Prostate gland (tissue), 2 donors: ENCODE results near the gene IFNLR1. TPM values are rescaled to one million over a fixed set of nuclear protein-coding genes. Genes with fewer than 3 reads are reported as not detected.
A peak's percentile ranks its signal among the peaks of the same experiment; 100 is the strongest.

Experiments used
- DNase-seq: peaks from one replicate; pipeline ENCODE4 v3.0.0-alpha.2; 2019; ENCODE audit warnings: low spot score
- H3K27ac ChIP-seq, 2 donors: fragments of 200-600 bp; sonication (generic); 2 replicates each; pipeline ENCODE4 v1.5.1; 2017 to 2019
- H3K27me3 ChIP-seq: fragments of 200-600 bp; sonication (generic); replicated peaks from 2 replicates; pipeline ENCODE4 v1.5.1; 2019; ENCODE audit not compliant: insufficient read depth
- H3K36me3 ChIP-seq, 2 donors: fragments of 200-600 bp; sonication (generic); 1 replicate in 1 of 2; 2 replicates in 1 of 2; pipeline versions ENCODE4 v1.5.1 to v1.8.1; 2017 to 2019
- H3K4me1 ChIP-seq: fragments of 200-600 bp; sonication (generic); replicated peaks from 2 replicates; pipeline ENCODE4 v1.5.1; 2019
- H3K4me3 ChIP-seq, 2 donors: fragments of 200-600 bp; sonication (generic); 2 replicates each; pipeline ENCODE4 v1.5.1; 2017 to 2019
- H3K9me3 ChIP-seq: fragments of 200-600 bp; sonication (generic); 2 replicates; pipeline ENCODE4 v1.5.1; 2017
- POLR2A ChIP-seq: fragments of 450-650 bp; IDR thresholded peaks from one replicate; pipeline ENCODE4 v1.6.1; 2016; ENCODE audit warnings: antibody characterized with exemption, mild to moderate bottlenecking
- POLR2AphosphoS5 ChIP-seq: sonication (generic); formaldehyde crosslinking; IDR thresholded peaks from one replicate; pipeline ENCODE4 v1.6.1; 2017; ENCODE audit warnings: antibody characterized with exemption
- WGBS: methylation state at CpG from one replicate; pipeline ENCODE4 v1.1.5; 2018; 5-methylcytosine and 5-hydroxymethylcytosine counted together
- intact Hi-C: fragments of 100-400 bp; cut with DNase I; formaldehyde crosslinking; loops from one replicate; pipeline ENCODE4 v1.14.2; 2022
- total RNA-seq, 2 donors: library from RNA; depleted of rRNA; stranded (reverse); fragments of >200 nt; gene quantifications; one replicate each; pipeline ENCODE4 v1.1.0, GENCODE V29; 2016
- TF ChIP-seq, protein P1 (sequence below), 4 experiments: fragments of 200-600 bp in 2 of 4; fragments of 450-650 bp in 2 of 4; sonication (generic) in 2 of 4; IDR thresholded peaks; 1 replicate in 3 of 4; 2 replicates in 1 of 4; pipeline ENCODE4 v1.5.1; 2016 to 2019; ENCODE audit warnings: antibody characterized with exemption in 4 of 4, mild to moderate bottlenecking in 2 of 4, moderate library complexity in 2 of 4

IFNLR1 gene
- total RNA-seq, 2 donors from 2014 or later: 6.6 to 9.2 TPM

DNA sequence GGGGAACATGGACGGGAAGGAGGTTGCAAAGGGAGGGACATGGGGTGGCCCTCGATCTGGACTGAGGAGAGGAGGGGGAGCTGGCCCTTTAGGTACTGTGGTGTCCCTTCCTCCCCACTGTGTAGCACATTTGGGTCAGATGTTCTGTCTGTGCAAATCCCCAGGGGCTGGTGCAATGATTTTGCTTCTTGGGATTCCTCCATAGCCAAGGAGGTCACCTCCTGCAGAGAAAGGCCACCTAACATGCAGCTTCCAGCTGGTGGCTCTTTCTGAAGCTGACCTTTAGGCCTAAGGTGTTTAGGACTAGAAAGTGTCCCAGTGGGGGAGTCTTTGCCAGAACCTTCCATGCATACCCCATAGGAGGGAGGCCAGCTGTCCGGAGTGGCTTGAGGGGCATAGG, 66.1 kb downstream of the IFNLR1 start:
- Histone ChIP-seq H3K36me3 (no peaks in the 10 kb centered on the region), H3K4me3 (no peak overlapping the region), H3K27ac (no peak overlapping the region), H3K9me3 (no peaks in the 10 kb centered on the region), H3K27me3 (no peaks in the 10 kb centered on the region), H3K4me1 (peaks cover 12% of the 10 kb centered on the region)
- no peak for DNase-seq
- intact Hi-C loops: no loop called here
- WGBS: 79% methylated on average over 3 of the region's 3 CpGs
- TF ChIP-seq, protein P1, sequence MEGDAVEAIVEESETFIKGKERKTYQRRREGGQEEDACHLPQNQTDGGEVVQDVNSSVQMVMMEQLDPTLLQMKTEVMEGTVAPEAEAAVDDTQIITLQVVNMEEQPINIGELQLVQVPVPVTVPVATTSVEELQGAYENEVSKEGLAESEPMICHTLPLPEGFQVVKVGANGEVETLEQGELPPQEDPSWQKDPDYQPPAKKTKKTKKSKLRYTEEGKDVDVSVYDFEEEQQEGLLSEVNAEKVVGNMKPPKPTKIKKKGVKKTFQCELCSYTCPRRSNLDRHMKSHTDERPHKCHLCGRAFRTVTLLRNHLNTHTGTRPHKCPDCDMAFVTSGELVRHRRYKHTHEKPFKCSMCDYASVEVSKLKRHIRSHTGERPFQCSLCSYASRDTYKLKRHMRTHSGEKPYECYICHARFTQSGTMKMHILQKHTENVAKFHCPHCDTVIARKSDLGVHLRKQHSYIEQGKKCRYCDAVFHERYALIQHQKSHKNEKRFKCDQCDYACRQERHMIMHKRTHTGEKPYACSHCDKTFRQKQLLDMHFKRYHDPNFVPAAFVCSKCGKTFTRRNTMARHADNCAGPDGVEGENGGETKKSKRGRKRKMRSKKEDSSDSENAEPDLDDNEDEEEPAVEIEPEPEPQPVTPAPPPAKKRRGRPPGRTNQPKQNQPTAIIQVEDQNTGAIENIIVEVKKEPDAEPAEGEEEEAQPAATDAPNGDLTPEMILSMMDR (IDR thresholded peaks at IDR 0.05): no peak
- TF ChIP-seq POLR2A (no peak), POLR2AphosphoS5 (no peak)

DNA sequence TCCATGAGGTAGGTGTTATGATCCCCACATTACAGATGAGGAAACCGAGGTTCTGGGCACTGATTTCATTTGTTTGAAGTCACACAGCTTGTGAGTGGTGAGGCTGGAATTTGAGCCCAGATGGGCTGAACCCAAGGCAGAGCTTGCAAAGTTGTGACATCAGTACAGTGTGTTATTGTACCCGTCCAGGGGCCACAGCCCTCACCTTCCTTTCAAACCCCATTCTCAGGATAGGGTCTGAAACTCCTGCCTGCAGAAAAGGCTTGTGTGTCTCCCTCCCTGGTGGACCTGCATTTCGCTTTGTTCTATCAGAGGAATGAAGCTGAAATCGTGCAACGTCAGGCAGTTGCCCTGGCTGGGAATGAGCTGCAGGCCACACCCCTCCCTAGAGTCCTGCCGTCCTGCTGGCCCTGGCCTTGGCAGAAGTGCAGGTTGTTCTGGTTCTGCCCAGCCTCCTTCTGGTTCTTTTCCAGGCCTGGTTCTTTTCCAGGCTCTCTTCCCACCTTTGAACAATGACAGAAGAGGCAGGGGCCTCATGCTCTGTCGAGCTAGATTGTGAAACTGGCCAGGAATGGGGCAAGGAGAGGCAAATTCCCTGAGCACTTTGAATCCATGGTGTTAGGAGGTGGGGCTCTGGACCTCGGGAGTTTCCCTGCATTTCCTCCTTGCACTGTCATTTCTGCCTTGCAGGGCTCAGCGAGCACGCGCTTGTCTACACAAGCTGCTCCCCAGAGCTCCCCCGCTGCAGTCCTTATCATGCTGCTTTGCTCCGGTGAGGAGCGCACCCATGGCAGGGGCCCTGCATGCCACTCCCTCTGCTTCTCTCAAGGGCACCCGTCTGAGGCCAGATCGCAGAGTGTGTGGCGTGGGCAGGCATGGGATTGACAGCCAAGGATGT, 67.0 kb downstream of the IFNLR1 start:
- Histone ChIP-seq H3K4me1 (peaks cover 12% of the 10 kb centered on the region), H3K36me3 (no peaks in the 10 kb centered on the region), H3K27ac (peak overlapping the region; percentile 8 to 26), H3K9me3 (no peaks in the 10 kb centered on the region), H3K27me3 (no peaks in the 10 kb centered on the region), H3K4me3 (no peak overlapping the region)
- intact Hi-C loops: no loop called here
- WGBS: 28% methylated on average over 17 of the region's 17 CpGs
- TF ChIP-seq, protein P1 (IDR thresholded peaks at IDR 0.05): no peak
- TF ChIP-seq POLR2AphosphoS5: peak; percentile 72
- peak; percentile 66 for DNase-seq

DNA sequence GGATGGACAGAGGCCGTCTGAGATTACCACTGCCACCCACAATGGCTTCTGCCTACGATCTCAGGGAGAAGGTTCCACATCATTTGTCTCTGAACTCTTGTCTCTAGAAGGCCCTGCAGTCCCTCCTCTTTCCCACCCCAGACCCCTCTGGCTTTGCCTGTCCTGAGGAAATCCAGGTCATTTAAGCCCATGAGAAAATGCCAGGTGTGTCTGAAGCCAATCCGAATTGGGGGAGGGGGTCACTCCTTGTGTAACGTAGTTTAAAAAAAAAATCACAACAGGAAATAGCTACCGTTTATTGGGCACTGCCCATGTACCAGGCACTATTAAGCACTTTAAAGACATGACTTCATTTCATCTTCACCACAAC, 67.6 kb downstream of the IFNLR1 start:
- intact Hi-C loops: no loop called here
- TF ChIP-seq, protein P1 (IDR thresholded peaks at IDR 0.05): no peak
- TF ChIP-seq POLR2AphosphoS5 (no peak), POLR2A (no peak)
- no peaks in the 10 kb centered on the region for H3K36me3 ChIP-seq
- H3K27ac ChIP-seq: peak overlapping the region; percentile 8 to 26
- H3K9me3 ChIP-seq: no peaks in the 10 kb centered on the region
- 71% methylated on average over 5 of the region's 5 CpGs for WGBS
- DNase-seq: no peak
- H3K4me1 ChIP-seq: peaks cover 12% of the 10 kb centered on the region
- no peaks in the 10 kb centered on the region for H3K27me3 ChIP-seq
- H3K4me3 ChIP-seq: no peak overlapping the region

DNA sequence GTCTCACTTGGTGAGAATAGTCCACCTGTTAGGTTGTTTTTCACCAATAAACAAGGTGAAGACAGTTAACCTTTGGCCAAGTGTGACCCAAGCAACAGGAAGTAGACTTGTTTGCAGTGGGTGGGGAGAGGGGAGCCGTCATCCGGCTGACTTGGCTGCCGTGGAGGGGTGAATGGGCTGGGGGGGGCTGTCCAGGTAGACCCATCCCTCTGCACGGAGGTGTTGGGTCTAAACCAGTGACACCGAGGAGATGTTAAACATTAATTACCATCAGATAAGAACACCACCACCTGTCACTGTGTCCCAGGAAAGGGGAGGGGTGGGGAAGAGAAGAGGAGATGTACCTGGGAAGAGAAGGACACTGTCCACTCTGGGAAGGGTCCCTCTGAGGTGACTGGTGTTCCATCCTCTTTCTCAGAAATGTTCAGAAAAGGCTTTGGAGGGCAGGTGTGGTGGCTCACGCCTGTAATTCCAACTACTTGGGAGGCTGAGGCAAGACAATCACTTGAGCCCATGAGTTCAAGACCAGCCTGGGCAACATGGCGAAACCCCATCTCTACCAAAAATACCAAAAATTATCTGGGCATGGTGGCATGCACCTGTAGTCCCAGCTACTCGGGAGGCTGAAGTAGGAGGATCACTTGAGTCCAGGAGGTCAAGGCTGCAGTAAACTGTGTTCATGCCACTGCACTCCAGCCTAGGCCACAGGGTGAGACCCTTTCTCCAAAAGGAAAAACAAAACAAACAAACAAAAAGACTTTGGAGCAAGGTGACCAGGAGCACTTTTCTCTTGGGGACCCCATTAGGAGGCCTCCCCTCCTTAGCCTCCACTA, 68.5 kb downstream of the IFNLR1 start:
- intact Hi-C loops: no loop called here
- Histone ChIP-seq H3K9me3 (no peaks in the 10 kb centered on the region), H3K4me3 (no peak overlapping the region), H3K27ac (no peak overlapping the region), H3K36me3 (no peaks in the 10 kb centered on the region), H3K27me3 (no peaks in the 10 kb centered on the region), H3K4me1 (peaks cover 12% of the 10 kb centered on the region)
- DNase-seq: no peak
- TF ChIP-seq, protein P1 (IDR thresholded peaks at IDR 0.05): no peak
- no peak for TF ChIP-seq POLR2AphosphoS5
- no peak for TF ChIP-seq POLR2A
- WGBS: 66% methylated on average over 8 of the region's 8 CpGs
